NCI-H226 (cell line): Measurements from ENCODE around the gene CCDC126.
"Not testable (repeated sequence)": the region's sequence is repeated elsewhere in the genome, so short reads cannot be mapped to it uniquely, and the experiment has no call there.

Experiments used
- DNase-seq: peaks from one replicate; pipeline ENCODE4 v3.0.0-alpha.2; 2015

The CCDC126 gene

GRCh38 chr7:23597094-23598091, at the start of gene CCDC126:
Gene CCDC126, plus strand, starts transcription at chr7:23597382. Its CDS starts 13,934 bp downstream, at chr7:23611316.
- DNase-seq = peak; percentile 97

- no peak for DNase-seq
These were observed 49.5 kb upstream of the CCDC126 start for GRCh38 chr7:23547662-23548061.

GRCh38 chr7:23558303-23558702, 38.9 kb upstream of the CCDC126 start:
- DNase-seq = no peak

DNA sequence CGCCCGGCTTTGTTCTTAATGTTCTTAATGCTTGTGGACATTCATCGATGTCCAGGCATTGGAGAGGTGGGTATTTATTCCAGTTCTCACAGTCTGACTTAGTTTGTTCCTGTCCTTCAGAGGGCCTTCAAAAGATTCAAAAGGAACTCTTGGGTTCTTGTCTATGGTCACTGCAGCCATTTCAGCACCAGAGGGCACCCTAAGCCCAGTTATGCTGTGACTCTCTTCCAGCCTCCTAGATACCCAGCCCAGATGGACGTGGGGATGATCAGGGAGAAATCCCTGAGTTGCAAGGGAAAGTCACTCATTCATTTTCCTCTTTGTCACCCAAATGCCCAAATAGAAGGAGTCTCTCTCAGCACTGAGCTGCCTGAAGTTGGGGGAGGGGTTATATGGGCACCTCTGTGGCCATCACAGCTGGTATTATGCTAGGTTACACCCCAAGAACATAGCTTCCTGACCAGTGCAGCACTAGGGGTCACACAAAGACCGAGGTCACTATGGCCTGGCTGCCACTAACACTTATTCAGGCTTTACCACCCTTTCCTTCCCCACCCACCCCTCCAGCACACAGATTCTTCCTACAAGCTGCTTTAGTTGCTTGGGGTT, 26.5 kb upstream of the CCDC126 start:
- peak; percentile 80 for DNase-seq

DNA sequence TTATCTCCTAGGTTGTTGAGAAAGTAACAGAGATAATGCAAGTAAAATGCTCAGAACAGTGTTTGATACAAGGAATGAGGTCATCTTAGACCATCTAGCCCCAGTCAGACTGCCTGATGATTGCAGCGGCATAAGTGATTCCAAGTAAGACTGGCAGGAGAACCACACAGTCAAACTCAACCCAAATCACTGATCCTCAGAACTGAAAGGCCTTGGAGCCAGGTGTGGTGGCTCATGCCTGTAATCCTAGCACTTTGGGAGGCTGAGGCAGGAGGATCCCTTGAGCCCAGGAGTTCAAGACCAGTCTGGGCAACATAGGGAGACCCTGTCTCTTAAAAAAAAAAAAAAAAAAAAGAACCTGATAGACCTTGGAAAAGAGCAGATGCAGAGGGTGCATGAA, 15.2 kb upstream of the CCDC126 start:
- DNase-seq = not testable (repeated sequence)

DNA sequence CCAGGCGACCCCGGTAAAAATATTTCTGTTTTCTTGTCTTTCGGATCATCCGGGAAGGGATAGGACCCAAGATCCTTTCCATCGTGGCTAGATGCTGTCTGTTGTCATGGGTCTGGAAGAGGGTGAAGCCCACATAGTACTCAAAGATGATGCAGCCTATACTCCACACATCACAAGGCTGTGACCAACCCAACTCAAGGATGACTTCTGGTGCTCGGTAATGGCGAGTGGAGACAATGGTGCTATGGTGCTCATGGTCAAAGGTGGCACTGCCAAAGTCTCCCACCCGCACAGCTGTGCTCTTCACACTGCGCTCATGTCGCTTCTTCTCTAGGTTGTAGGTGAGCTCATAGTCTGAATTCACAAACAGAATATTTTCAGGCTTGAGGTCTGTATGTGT, 11.9 kb upstream of the CCDC126 start:
- not testable (repeated sequence) for DNase-seq

- DNase-seq = no peak
These were observed 11.0 kb upstream of the CCDC126 start for GRCh38 chr7:23586159-23586558.

GRCh38 chr7:23590529-23590928, 6.7 kb upstream of the CCDC126 start:
- DNase-seq = no peak

- DNase-seq = no peak
These were observed 3.5 kb upstream of the CCDC126 start for GRCh38 chr7:23593706-23594105.

DNA sequence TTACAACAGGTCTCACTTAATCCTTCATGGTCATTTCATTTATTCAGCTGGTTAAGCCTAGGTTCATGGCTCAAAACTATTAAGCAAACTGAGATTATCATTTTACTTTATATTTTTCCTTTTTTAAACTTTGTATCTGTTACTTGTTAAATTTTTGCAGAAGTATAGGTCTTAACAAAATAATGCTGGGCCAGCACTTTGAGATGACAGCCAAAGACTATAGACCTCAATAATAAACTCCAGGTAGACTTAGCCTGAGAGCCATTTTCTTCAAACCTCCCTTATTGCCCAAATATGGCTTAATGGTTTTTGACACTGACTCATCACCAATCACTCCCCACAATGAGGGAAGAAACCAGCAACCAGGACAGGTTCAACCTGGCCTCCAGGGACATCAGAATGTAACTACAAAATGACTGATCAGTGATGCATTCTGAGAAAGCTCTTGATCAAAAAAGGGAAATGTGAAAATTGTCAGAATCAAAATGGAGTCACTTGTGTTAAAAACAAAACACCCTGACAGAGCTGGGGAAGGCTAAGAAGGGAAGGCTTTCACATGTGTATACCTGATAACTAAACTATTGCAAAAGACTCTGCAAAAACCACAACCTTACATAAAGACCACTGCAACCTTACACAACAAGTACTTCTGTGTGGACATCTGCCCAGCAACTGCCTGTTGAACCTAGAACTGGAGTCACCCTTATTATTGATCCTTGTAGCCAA, 2.1 kb upstream of the CCDC126 start:
- peak; percentile 70 for DNase-seq

- DNase-seq = no peak
These were observed 1.1 kb downstream of the CCDC126 start for GRCh38 chr7:23598296-23598695.

DNA sequence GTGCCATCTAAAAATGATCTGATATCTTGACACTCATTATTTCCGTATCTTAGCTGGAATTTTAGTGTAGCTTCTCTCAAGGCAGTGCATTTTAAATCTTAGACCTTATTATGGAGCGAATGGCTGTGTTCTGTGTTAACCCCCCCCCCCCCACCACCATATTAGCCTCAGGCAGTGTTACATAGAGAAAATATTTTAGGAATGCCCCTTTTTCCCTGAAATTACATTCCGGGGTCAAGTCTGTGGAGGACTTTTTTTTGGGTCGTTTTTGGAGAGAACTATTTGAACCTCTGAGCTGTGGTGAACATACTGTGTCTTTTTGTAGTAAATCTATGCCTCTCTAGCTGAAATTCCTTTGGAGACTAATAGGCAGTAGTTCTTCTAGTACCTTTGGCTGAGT, 3.1 kb downstream of the CCDC126 start:
- peak; percentile 12 for DNase-seq

DNA sequence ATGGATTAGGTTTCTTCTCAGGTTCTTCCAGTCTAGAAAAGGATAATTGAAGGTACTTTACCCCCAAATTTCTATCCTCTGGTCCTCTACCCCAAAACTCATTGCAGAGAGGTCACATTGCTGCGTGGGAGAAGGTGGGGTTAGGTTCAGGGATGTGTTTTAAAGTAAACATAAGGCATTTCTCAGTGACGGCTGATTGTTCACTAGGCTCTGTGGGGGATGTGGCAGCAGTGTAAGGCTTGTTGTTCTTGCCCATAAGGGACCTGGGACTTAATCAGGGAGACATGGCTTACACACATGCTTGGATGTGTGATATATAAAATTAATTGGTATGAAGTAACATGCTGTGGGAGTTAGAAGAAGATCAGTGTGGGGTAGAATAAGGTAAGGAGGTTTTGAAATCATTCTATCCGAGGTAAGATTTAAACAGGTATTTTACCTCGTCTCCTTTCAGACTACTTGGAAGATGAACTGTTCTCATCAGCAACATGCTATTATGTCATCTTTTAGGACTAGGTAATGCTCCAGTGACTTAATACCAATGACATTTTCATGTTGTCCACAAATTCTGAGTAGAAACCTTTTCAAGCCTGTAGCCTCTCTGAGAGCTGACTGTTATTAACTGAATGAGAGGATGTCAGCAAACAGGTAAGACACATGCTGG, 6.6 kb downstream of the CCDC126 start:
- no peak for DNase-seq

- DNase-seq = peak; percentile 67
These were observed 7.1 kb downstream of the CCDC126 start for GRCh38 chr7:23604296-23604640.

DNA sequence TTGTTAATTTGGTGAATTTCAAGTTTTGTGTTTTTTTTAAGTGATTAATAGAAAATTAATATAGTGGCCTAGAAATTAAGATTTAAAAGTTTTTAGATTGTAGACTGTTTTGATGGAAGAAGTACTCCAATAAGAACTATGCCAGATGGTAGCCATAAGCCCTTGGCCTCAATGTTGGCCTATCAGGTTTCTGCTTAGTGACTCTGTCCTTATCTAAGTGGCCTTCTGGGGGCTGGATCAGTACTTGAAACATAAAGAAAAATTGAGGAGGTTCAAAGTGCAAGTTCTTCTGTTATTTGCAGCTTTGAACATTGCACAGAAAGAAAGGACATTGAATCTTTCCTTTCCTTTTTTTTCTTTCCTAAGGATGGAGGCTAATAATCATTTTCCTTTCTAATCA, 9.9 kb downstream of the CCDC126 start:
- no peak for DNase-seq

DNA sequence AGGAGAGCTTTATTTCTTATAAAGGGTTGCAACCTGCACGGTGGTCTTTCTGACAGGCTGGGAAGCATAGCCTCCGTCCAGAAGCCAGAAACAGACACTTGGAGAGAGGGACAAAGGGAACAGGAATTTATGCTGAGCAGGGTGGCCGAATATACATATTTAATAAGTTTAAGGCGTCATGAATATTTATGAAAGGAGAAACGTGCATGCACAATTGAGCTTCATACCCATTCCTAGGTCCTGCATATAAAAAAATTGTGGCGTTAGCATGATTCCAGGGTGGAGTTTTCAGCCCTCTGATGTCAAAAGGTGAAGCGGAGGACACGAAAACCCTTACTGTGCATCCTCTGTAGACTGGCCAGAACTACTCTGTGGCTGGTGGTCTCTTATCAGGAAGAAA, 10.7 kb downstream of the CCDC126 start:
- DNase-seq = no peak

DNA sequence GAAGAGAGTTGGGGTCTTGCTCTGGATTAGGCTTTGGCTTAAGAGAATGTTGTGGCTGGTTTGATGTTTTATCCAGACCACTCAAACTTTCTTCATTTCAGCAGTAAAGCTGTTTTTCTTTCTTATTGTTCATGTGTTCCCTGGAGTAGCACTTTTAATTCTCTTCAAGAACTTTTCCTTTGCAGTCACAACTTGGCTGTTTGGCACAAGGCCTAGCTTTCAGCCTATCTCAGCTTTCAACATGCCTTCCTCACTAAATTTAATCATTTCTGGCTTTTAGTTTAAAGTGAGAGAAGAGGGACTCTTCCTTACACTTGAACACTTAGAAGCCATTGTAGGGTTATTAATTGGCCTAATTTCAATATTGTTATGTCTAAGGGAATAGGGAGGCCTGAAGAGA, 18.1 kb downstream of the CCDC126 start:
- no peak for DNase-seq

GRCh38 chr7:23616593-23616992, 19.4 kb downstream of the CCDC126 start:
- no peak for DNase-seq

DNA sequence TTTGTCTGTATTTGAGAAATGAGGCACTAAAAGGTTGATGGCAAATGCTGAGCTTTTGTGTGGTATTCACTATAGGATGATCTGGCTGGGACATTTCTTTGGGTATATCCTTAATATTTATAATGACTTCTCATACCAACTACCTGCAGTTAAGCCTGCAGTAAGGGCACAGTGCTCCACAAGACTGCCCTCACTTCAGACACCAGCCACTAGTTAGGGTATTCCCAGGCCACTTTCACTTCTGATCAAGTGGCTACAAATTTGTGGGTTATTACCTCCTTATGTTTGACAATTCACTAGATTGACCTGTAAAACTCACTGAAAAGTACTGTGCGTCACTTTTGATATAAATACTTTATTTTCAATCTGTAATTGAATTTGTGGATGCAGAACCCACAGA, 20.3 kb downstream of the CCDC126 start:
- DNase-seq = no peak

DNA sequence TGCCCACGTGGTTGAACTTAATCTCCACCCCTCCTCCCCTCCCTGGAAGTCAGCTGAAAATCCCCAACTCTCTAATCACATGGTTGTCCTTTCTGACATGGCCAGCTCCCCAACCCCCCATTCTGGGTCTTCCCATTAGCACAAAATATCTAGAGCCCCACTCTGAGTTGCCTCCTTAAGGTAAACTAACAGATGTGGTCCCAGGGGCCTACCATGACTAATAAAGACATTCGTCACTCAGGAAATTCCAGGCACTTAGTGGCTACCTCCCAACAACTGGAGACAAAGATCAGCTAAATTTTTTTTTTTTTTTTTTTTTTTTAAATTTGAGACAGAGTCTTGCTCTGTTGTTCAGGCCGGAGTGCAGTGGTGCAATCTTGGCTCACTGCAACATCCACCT, 21.1 kb downstream of the CCDC126 start:
- peak; percentile 10 for DNase-seq

GRCh38 chr7:23619141-23619540, 22.0 kb downstream of the CCDC126 start:
- no peak for DNase-seq

- peak; percentile 41 for DNase-seq
These were observed 25.3 kb downstream of the CCDC126 start for GRCh38 chr7:23622506-23622925.

DNA sequence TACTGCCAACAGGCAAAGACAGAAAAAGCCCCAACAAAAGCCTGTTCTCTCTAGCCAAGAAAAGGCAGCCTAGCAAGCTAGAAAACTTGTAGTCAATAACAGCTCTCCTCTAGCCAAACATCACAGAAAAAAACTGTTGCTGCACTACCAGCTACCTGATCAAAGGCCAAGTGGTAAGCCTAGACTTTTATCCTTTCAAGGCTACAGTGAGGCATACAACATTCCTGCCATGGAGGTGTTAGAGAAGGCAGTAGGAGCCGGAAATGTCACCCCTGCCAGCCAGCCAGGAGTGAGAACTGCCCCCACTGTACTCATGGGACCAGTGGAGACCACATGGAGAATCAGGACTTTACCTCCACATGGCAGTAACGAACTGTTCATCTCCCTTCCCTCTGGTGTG, 31.2 kb downstream of the CCDC126 start:
- DNase-seq = no peak
